Gastroesophageal sphincter (tissue), 3 donors: ENCODE data around the gene MGA.

ENCODE experiments used
- CTCF ChIP-seq, 4 experiments: fragments of 200-600 bp in 2 of 4; fragments of 450-650 bp in 2 of 4; sonication (generic) in 1 of 4; IDR thresholded peaks; one replicate each; pipeline ENCODE4 v1.5.1; 2017 to 2019; ENCODE audit warnings: antibody characterized with exemption in 4 of 4, mild to moderate bottlenecking in 2 of 4, moderate library complexity in 2 of 4
- EP300 ChIP-seq: sonication (generic); formaldehyde crosslinking; IDR thresholded peaks from one replicate; pipeline ENCODE4 v1.6.1; 2017; ENCODE audit warnings: antibody characterized with exemption, mild to moderate bottlenecking
- POLR2A ChIP-seq, 2 donors: fragments of 450-650 bp; IDR thresholded peaks; one replicate each; pipeline ENCODE4 v1.6.1; 2017; ENCODE audit warnings: antibody characterized with exemption in 2 of 2, mild to moderate bottlenecking in 2 of 2, moderate library complexity in 1 of 2
- POLR2AphosphoS5 ChIP-seq: sonication (generic); formaldehyde crosslinking; IDR thresholded peaks from one replicate; pipeline ENCODE4 v1.6.1; 2017; ENCODE audit warnings: antibody characterized with exemption

- TF ChIP-seq CTCF (IDR thresholded peaks at IDR 0.05): no peak
- TF ChIP-seq POLR2AphosphoS5: no peak
- no peak for TF ChIP-seq POLR2A (IDR thresholded peaks at IDR 0.05)
- no peak for TF ChIP-seq EP300
Measured at GRCh38 chr15:41620536-41621199, 39.5 kb upstream of the MGA start.
